Measurements from ENCODE around the gene MACROD2.

The MACROD2 gene

GRCh38 chr20:15494851-15495250 is 1499.5 kb downstream of the MACROD2 start:
- H3K27me3 ChIP-seq = no peaks in the 10 kb centered on the region
- no peak overlapping the region for H3K27ac ChIP-seq
- no peak for TF ChIP-seq CTCF (IDR thresholded peaks at IDR 0.05)
- no peak overlapping the region for H3K4me3 ChIP-seq (ENCODE audit: low read depth in 1 of 2, low read length in 1 of 2)
- H3K4me1 ChIP-seq (ENCODE audit: control insufficient read depth in 1 of 2, insufficient read depth in 1 of 2, low read depth in 1 of 2, low read length in 1 of 2) = no peaks in the 10 kb centered on the region
- no peaks in the 10 kb centered on the region for H3K36me3 ChIP-seq
- no peaks in the 10 kb centered on the region for H3K9me3 ChIP-seq

GRCh38 chr20:15496501-15497039 is 1501.3 kb downstream of the MACROD2 start:
- H3K36me3 ChIP-seq = no peaks in the 10 kb centered on the region
- no peaks in the 10 kb centered on the region for H3K4me1 ChIP-seq (ENCODE audit: control insufficient read depth in 1 of 2, insufficient read depth in 1 of 2, low read depth in 1 of 2, low read length in 1 of 2)
- TF ChIP-seq CTCF (IDR thresholded peaks at IDR 0.05) = no peak

GRCh38 chr20:15498926-15499325 is 1503.6 kb downstream of the MACROD2 start:
- no peak for TF ChIP-seq CTCF (IDR thresholded peaks at IDR 0.05)
- no peak overlapping the region for H3K27ac ChIP-seq
- H3K9me3 ChIP-seq = no peaks in the 10 kb centered on the region
- no peaks in the 10 kb centered on the region for H3K36me3 ChIP-seq
- H3K4me1 ChIP-seq (ENCODE audit: control insufficient read depth in 1 of 2, insufficient read depth in 1 of 2, low read depth in 1 of 2, low read length in 1 of 2) = no peaks in the 10 kb centered on the region
- H3K27me3 ChIP-seq = no peaks in the 10 kb centered on the region
- no peak overlapping the region for H3K4me3 ChIP-seq (ENCODE audit: low read depth in 1 of 2, low read length in 1 of 2)

More at GRCh38 chr20:15496501-15497039, 1501.3 kb downstream of the MACROD2 start:
- no peak overlapping the region for H3K4me3 ChIP-seq (ENCODE audit: low read depth in 1 of 2, low read length in 1 of 2)
- H3K9me3 ChIP-seq = no peaks in the 10 kb centered on the region
- H3K27ac ChIP-seq = no peak overlapping the region
- H3K27me3 ChIP-seq = no peaks in the 10 kb centered on the region

GRCh38 chr20:15506311-15506710 is 1511.0 kb downstream of the MACROD2 start:
- Histone ChIP-seq H3K27ac (no peak overlapping the region), H3K4me1 (ENCODE audit: control insufficient read depth in 1 of 2, insufficient read depth in 1 of 2, low read depth in 1 of 2, low read length in 1 of 2) (no peaks in the 10 kb centered on the region), H3K36me3 (no peaks in the 10 kb centered on the region), H3K4me3 (ENCODE audit: low read depth in 1 of 2, low read length in 1 of 2) (no peak overlapping the region), H3K9me3 (no peaks in the 10 kb centered on the region), H3K27me3 (no peaks in the 10 kb centered on the region)
- no peak for TF ChIP-seq CTCF (IDR thresholded peaks at IDR 0.05)

GRCh38 chr20:15507151-15507550 is 1511.8 kb downstream of the MACROD2 start:
- H3K9me3 ChIP-seq = no peaks in the 10 kb centered on the region
- H3K36me3 ChIP-seq = no peaks in the 10 kb centered on the region
- TF ChIP-seq CTCF (IDR thresholded peaks at IDR 0.05) = no peak
- no peak overlapping the region for H3K4me3 ChIP-seq (ENCODE audit: low read depth in 1 of 2, low read length in 1 of 2)
- H3K27ac ChIP-seq = no peak overlapping the region
- no peaks in the 10 kb centered on the region for H3K27me3 ChIP-seq
- H3K4me1 ChIP-seq (ENCODE audit: control insufficient read depth in 1 of 2, insufficient read depth in 1 of 2, low read depth in 1 of 2, low read length in 1 of 2) = no peaks in the 10 kb centered on the region

GRCh38 chr20:15511551-15511950 is 1516.2 kb downstream of the MACROD2 start:
- TF ChIP-seq CTCF (IDR thresholded peaks at IDR 0.05) = no peak
- no peaks in the 10 kb centered on the region for H3K4me1 ChIP-seq (ENCODE audit: control insufficient read depth in 1 of 2, insufficient read depth in 1 of 2, low read depth in 1 of 2, low read length in 1 of 2)
- no peaks in the 10 kb centered on the region for H3K9me3 ChIP-seq
- H3K36me3 ChIP-seq = no peaks in the 10 kb centered on the region
- H3K4me3 ChIP-seq (ENCODE audit: low read depth in 1 of 2, low read length in 1 of 2) = no peak overlapping the region
- no peaks in the 10 kb centered on the region for H3K27me3 ChIP-seq
- H3K27ac ChIP-seq = no peak overlapping the region
